Esophagus squamous epithelium (tissue), 5 donors: ENCODE results near the gene ARHGDIB. TPM values are rescaled to one million over a fixed set of nuclear protein-coding genes. Genes with fewer than 3 reads are reported as not detected.
A peak's percentile ranks its signal among the peaks of the same experiment; 100 is the strongest.

Experiments used
- DNase-seq: peaks from one replicate; lab custom pipeline; 2025; lab: John Stamatoyannopoulos, UW
- H3K27ac ChIP-seq, 4 donors: fragments of 200-600 bp; sonication (generic); one replicate each; pipeline ENCODE4 v1.5.1; 2016 to 2019; ENCODE audit warnings: mild to moderate bottlenecking in 1 of 4
- H3K27me3 ChIP-seq, 4 donors: fragments of 200-600 bp; sonication (generic); 1 replicate in 3 of 4; 2 replicates in 1 of 4; pipeline versions ENCODE4 v1.5.1 to v1.6.0; 2017 to 2021; ENCODE audit warnings: antibody characterized with exemption in 1 of 4
- H3K36me3 ChIP-seq, 3 donors: fragments of 200-600 bp; sonication (generic); one replicate each; pipeline ENCODE4 v1.5.1; 2016 to 2019
- H3K4me1 ChIP-seq, 3 donors: fragments of 200-600 bp; sonication (generic); one replicate each; pipeline ENCODE4 v1.5.1; 2017 to 2019
- H3K4me3 ChIP-seq, 4 donors: fragments of 200-600 bp; sonication (generic); 1 replicate in 3 of 4; 2 replicates in 1 of 4; pipeline ENCODE4 v1.5.1; 2016 to 2019; ENCODE audit warnings: mild to moderate bottlenecking in 2 of 4, moderate library complexity in 1 of 4
- H3K9me3 ChIP-seq, 3 donors: fragments of 200-600 bp; sonication (generic); one replicate each; pipeline ENCODE4 v1.5.1; 2016 to 2019
- POLR2A ChIP-seq, 4 donors: fragments of 450-650 bp; IDR thresholded peaks; one replicate each; pipeline ENCODE4 v1.6.1; 2017; ENCODE audit warnings: antibody characterized with exemption in 4 of 4, mild to moderate bottlenecking in 4 of 4, moderate library complexity in 3 of 4
- WGBS, 2 donors: methylation state at CpG; one replicate each; pipeline ENCODE4 v1.1.5; 2018; 5-methylcytosine and 5-hydroxymethylcytosine counted together
- intact Hi-C: fragments of 100-400 bp; cut with DNase I; formaldehyde crosslinking; loops from one replicate; pipeline ENCODE4 v1.15.0; 2022
- total RNA-seq, 4 donors: library from RNA; depleted of rRNA; stranded (reverse); fragments of >200 nt; gene quantifications; one replicate each; pipeline ENCODE4 v1.1.0, GENCODE V29; 2016
- TF ChIP-seq, protein P1 (sequence below), 6 experiments: fragments of 450-650 bp in 4 of 6; fragments of 200-600 bp in 2 of 6; sonication (generic) in 2 of 6; IDR thresholded peaks; one replicate each; pipeline ENCODE4 v1.5.1; 2016 to 2019; ENCODE audit warnings: antibody characterized with exemption in 6 of 6, mild to moderate bottlenecking in 4 of 6, moderate library complexity in 4 of 6
- donor health status: DM: yes; HTN: yes; CAD: no.

The ARHGDIB gene
- total RNA-seq, 4 donors from 2014 or later: 17.2 to 91.1 (median 62.0) TPM

DNA sequence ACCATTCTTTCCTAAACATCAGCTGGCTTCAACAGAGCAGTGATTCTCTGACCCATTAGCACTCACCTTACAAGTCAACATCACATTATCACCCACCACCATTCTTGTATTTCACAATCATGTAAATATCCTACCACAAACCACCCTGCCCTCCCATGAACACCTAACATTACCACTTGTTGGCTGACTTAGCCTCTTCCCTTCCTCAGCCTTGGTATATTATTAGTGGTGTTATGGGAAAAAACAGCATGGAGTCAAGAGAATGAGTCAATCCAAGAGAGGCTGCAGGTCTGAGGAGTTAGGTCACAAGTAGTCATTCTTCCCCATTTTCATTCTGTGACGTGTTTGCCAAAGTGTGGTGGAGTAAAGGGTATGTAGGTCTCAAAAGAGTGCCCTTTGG lies 53.4 kb downstream of the ARHGDIB start:
- H3K27ac ChIP-seq: no peak overlapping the region
- H3K4me1 ChIP-seq: peaks cover 4 to 45% (median 11%) of the 10 kb centered on the region in 3 donors
- H3K36me3 ChIP-seq: no peaks in the 10 kb centered on the region
- DNase-seq: no peak
- 93 to 100% methylated on average over 1 of the region's 1 CpG for WGBS, 2 donors
- H3K4me3 ChIP-seq: no peak overlapping the region
- H3K27me3 ChIP-seq: no peaks in the 10 kb centered on the region
- no peaks in the 10 kb centered on the region for H3K9me3 ChIP-seq
- TF ChIP-seq, protein P1, sequence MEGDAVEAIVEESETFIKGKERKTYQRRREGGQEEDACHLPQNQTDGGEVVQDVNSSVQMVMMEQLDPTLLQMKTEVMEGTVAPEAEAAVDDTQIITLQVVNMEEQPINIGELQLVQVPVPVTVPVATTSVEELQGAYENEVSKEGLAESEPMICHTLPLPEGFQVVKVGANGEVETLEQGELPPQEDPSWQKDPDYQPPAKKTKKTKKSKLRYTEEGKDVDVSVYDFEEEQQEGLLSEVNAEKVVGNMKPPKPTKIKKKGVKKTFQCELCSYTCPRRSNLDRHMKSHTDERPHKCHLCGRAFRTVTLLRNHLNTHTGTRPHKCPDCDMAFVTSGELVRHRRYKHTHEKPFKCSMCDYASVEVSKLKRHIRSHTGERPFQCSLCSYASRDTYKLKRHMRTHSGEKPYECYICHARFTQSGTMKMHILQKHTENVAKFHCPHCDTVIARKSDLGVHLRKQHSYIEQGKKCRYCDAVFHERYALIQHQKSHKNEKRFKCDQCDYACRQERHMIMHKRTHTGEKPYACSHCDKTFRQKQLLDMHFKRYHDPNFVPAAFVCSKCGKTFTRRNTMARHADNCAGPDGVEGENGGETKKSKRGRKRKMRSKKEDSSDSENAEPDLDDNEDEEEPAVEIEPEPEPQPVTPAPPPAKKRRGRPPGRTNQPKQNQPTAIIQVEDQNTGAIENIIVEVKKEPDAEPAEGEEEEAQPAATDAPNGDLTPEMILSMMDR (IDR thresholded peaks at IDR 0.05): no peak
- TF ChIP-seq POLR2A (IDR thresholded peaks at IDR 0.05): no peak
- intact Hi-C loops: no loop called here

GRCh38 chr12:14906114-14906513 lies 55.3 kb downstream of the ARHGDIB start:
- Histone ChIP-seq H3K27me3 (no peaks in the 10 kb centered on the region), H3K36me3 (no peaks in the 10 kb centered on the region), H3K4me3 (no peak overlapping the region), H3K4me1 (peaks cover 4 to 47% (median 10%) of the 10 kb centered on the region in 3 donors), H3K9me3 (no peaks in the 10 kb centered on the region), H3K27ac (peak overlapping the region in 3 of 4 donors; percentile 45 to 70 (median 59))
- 76 to 77% methylated on average over 4 to 5 of the region's 5 CpGs for WGBS, 2 donors
- intact Hi-C loops: no loop called here
- TF ChIP-seq, protein P1 (IDR thresholded peaks at IDR 0.05): no peak
- TF ChIP-seq POLR2A (IDR thresholded peaks at IDR 0.05): no peak
- DNase-seq: no peak

DNA sequence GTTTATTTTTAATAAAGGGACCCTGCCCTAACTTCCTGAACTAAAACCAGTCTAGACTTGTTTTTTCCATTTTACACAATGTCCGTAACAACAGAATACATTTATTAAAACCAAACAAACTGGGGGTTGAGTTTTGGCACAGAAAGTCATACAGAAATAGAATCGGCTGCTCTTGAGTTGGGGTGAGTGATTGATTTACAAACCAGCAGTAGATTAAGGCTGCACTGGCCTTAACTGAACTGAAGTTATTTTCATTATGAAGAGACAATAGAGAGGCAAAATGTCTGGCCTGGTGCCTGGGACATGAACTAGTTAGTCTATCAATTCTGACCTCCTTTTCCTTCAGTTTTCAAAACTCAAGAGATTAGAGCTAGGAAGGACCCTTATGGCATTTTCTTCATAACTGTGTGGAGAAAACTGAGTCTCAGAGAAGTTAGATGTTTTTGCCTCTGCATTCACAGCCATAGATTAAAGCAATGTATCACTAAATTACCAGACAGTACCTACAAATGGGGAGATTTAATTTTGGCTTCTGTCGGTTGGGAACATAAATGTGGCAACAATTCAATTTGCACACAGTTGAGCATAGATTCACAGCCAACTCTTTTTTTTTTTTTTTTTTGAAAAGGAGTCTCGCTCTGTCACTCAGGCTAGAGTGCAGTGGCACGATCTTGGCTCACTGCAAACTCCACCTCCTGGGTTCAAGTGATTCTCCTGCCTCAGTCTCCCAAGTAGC lies 56.0 kb downstream of the ARHGDIB start:
- WGBS, 2 donors: 24 to 55% methylated on average over 5 of the region's 5 CpGs
- Histone ChIP-seq H3K4me3 (peak overlapping the region in 1 of 4 donors; percentile 23), H3K9me3 (no peaks in the 10 kb centered on the region), H3K27me3 (no peaks in the 10 kb centered on the region), H3K27ac (peak overlapping the region; percentile 23 to 70 (median 59)), H3K4me1 (peaks cover 4 to 41% (median 10%) of the 10 kb centered on the region in 3 donors), H3K36me3 (no peaks in the 10 kb centered on the region)
- TF ChIP-seq, protein P1 (IDR thresholded peaks at IDR 0.05): no peak
- no peak for TF ChIP-seq POLR2A (IDR thresholded peaks at IDR 0.05)
- intact Hi-C loops: no loop called here
- DNase-seq: no peak

DNA sequence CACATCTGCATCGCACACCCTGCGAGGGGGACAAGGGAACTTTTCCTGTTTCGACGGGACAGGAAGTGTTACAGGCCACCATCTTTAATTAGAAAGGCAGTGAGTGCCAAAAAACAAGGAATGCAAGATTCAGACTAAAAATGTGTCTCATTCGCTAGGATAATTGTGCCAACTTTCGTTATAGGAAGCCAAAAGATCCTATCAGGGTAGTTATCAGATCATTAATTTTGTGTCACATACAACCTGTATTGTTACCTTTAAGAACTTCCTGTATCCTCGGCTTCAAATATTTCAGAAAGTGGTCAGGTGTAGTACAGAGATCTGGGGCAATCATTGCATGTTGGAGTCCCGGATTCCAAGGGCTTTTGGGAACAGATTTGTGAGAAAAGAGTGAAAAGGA lies 56.5 kb downstream of the ARHGDIB start:
- peak overlapping the region; percentile 23 to 70 (median 59) for H3K27ac ChIP-seq
- H3K36me3 ChIP-seq: no peaks in the 10 kb centered on the region
- H3K27me3 ChIP-seq: no peaks in the 10 kb centered on the region
- H3K4me3 ChIP-seq: peak overlapping the region in 1 of 4 donors; percentile 23
- no peak for DNase-seq
- intact Hi-C loops: no loop called here
- WGBS, 2 donors: 44 to 60% methylated on average over 5 to 8 of the region's 8 CpGs
- H3K9me3 ChIP-seq: no peaks in the 10 kb centered on the region
- TF ChIP-seq, protein P1 (IDR thresholded peaks at IDR 0.05): no peak
- TF ChIP-seq POLR2A (IDR thresholded peaks at IDR 0.05): no peak
- H3K4me1 ChIP-seq: peaks cover 4 to 35% (median 10%) of the 10 kb centered on the region in 3 donors

GRCh38 chr12:14903386-14904098 lies 57.9 kb downstream of the ARHGDIB start:
- Histone ChIP-seq H3K4me1 (peaks cover 4 to 31% (median 10%) of the 10 kb centered on the region in 3 donors), H3K27ac (no peak overlapping the region), H3K9me3 (no peaks in the 10 kb centered on the region), H3K27me3 (no peaks in the 10 kb centered on the region), H3K36me3 (no peaks in the 10 kb centered on the region), H3K4me3 (no peak overlapping the region)
- DNase-seq: no peak
- WGBS, 2 donors: 82 to 92% methylated on average over 5 of the region's 5 CpGs
- TF ChIP-seq, protein P1 (IDR thresholded peaks at IDR 0.05): no peak
- TF ChIP-seq POLR2A (IDR thresholded peaks at IDR 0.05): no peak
- intact Hi-C loops: no loop called here
